Heart left ventricle (tissue), 16 donors: ENCODE data around the gene CLTB. TPM values are rescaled to one million over a fixed set of nuclear protein-coding genes. Genes with fewer than 3 reads are reported as not detected.

Experiments
- ATAC-seq, 4 donors: fragments of 200-7000 bp; cut with Tn5 transposase; one replicate each; pipeline ENCODE4 v1.9.1; 2020 to 2022; ENCODE audit warnings: moderate library complexity in 4 of 4, mild to moderate bottlenecking in 3 of 4, moderate number of reproducible peaks in 1 of 4
- DNase-seq, 5 donors: peaks; one replicate each; pipeline ENCODE4 v3.0.0-alpha.2; 2020
- H3K27ac ChIP-seq, 12 donors: fragments of 200-600 bp; sonication (generic) in 4 of 12; one replicate each; pipeline versions ENCODE4 v1.5.0 to v1.8.0; 2016 to 2022; ENCODE audit warnings: mild to moderate bottlenecking in 2 of 12
- H3K27me3 ChIP-seq, 9 donors: fragments of 200-600 bp; sonication (generic) in 2 of 9; one replicate each; pipeline versions ENCODE4 v1.5.1 to v1.8.0; 2016 to 2022; ENCODE audit warnings: mild to moderate bottlenecking in 3 of 9
- H3K36me3 ChIP-seq, 9 donors: fragments of 200-600 bp; sonication (generic) in 2 of 9; one replicate each; pipeline versions ENCODE4 v1.5.0 to v1.8.0; 2018 to 2022; ENCODE audit warnings: mild to moderate bottlenecking in 2 of 9
- H3K4me1 ChIP-seq, 12 donors: fragments of 200-600 bp; sonication (generic) in 4 of 12; one replicate each; pipeline versions ENCODE4 v1.5.0 to v1.8.0; 2016 to 2022; ENCODE audit warnings: mild to moderate bottlenecking in 3 of 12
- H3K4me3 ChIP-seq, 12 donors: fragments of 200-600 bp; sonication (generic) in 4 of 12; one replicate each; pipeline versions ENCODE4 v1.5.0 to v1.8.0; 2017 to 2022; ENCODE audit warnings: mild to moderate bottlenecking in 9 of 12, moderate library complexity in 4 of 12
- H3K9me3 ChIP-seq, 12 donors: fragments of 200-600 bp; sonication (generic) in 4 of 12; one replicate each; pipeline versions ENCODE4 v1.5.0 to v1.8.0; 2016 to 2022; ENCODE audit warnings: mild to moderate bottlenecking in 1 of 12
- POLR2A ChIP-seq, 2 donors: fragments of 450-650 bp; IDR thresholded peaks; one replicate each; pipeline ENCODE4 v1.6.1; 2017; ENCODE audit warnings: antibody characterized with exemption in 2 of 2, mild to moderate bottlenecking in 2 of 2, moderate library complexity in 2 of 2
- WGBS, 4 donors: extraction: QIAGEN DNeasy Blood & Tissue Kit in 2 of 4; methylation state at CpG; one replicate each; pipeline versions ENCODE4 v1.1.5 to v1.1.7; 2013 to 2018; 5-methylcytosine and 5-hydroxymethylcytosine counted together
- intact Hi-C, 10 donors: fragments of 100-400 bp; cut with DNase I; formaldehyde crosslinking; loops; one replicate each; pipeline versions ENCODE4 v1.11.1 to v1.14.2; 2022
- polyA plus RNA-seq, 2 donors: library from polyadenylated mRNA; stranded (reverse); fragments of 200-250 nt; gene quantifications; one replicate each; pipeline ENCODE4 v1.2.3, GENCODE V29; 2013
- total RNA-seq, 9 donors: library from RNA; depleted of rRNA in 2 of 9; stranded (reverse); fragments of >200 nt in 2 of 9; fragmentation: NEBNext Ultra II Directional in 3 of 9; extraction: Animal tissue kit (Norgen Biotek cat#: 25700) in 3 of 9; gene quantifications; one replicate each; pipeline versions ENCODE4 v1.1.0 to v1.2.4, GENCODE V29; 2016 to 2023
- TF ChIP-seq, protein P1 (sequence below), 12 donors: fragments of 200-600 bp; sonication (generic) in 4 of 12; IDR thresholded peaks; one replicate each; pipeline versions ENCODE4 v1.5.0 to v1.8.0; 2018 to 2022; ENCODE audit warnings: antibody characterized with exemption in 12 of 12, mild to moderate bottlenecking in 5 of 12
- donor health status: ischemic (EF 13 %, LVEDD 7.1; RV severe dilation, severe dysfunction).
- donor health status: healthy with polysubstance abuse.
- donor health status: DM: no; HTN: yes; CAD: no.
- donor health status: DM: no; HTN: no; CAD: no.
- donor health status: ischemic (EF 25% LVEDD 6.9; RV normal size, moderate dysfunction).
- donor health status: ischemic (EF 25% LVEDD 5.7; RV mildly dilated, moderate dysfunction).
- donor health status: healthy.
- donor health status: DM: yes; HTN: yes; CAD: no.
- donor health status: ischemic (EF 35%, LVEDD 5.7; RV mildly dilated, moderate dysfunction).
- donor health status: nonischemic (EF 11% LVEDD 7.7; RV severe dilation, severe dysfunction).
- donor health status: DM: yes; HTN: yes; CAD: no.
- donor health status: PGD.
- donor health status: ischemic (EF 29% LVEDD 5.4; RV normal size, mild dysfunction).
- donor health status: nonischemic (EF 23%, LVEDD 6.1; RV moderate dilation, normal function).

The CLTB gene
- total and polyA plus RNA-seq, 11 donors, result 185 to 464 (median 300) TPM

DNA sequence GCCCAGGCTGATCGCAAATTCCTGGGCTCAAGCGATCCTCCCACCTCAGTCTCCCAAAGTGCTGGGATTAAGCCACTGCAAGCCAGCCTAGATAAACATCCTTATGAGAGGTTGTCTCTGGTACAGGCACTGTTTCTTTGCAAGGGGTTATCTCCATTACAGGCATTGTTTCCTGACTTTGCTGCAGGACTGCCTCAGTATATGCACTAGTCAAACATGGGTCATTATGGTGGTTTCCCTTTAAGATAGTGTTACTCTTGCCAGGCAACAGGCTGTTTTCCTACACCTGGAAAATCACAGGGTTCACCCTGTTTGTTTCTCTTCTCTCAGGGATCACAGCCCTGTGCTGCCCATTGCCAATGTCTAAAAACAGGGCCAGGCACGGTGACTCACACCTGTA, 7.8 kb upstream of the CLTB start:
- no peak overlapping the region for H3K27ac ChIP-seq
- intact Hi-C loops, result no loop called here
- TF ChIP-seq POLR2A (IDR thresholded peaks at IDR 0.05), result no peak
- TF ChIP-seq, protein P1, sequence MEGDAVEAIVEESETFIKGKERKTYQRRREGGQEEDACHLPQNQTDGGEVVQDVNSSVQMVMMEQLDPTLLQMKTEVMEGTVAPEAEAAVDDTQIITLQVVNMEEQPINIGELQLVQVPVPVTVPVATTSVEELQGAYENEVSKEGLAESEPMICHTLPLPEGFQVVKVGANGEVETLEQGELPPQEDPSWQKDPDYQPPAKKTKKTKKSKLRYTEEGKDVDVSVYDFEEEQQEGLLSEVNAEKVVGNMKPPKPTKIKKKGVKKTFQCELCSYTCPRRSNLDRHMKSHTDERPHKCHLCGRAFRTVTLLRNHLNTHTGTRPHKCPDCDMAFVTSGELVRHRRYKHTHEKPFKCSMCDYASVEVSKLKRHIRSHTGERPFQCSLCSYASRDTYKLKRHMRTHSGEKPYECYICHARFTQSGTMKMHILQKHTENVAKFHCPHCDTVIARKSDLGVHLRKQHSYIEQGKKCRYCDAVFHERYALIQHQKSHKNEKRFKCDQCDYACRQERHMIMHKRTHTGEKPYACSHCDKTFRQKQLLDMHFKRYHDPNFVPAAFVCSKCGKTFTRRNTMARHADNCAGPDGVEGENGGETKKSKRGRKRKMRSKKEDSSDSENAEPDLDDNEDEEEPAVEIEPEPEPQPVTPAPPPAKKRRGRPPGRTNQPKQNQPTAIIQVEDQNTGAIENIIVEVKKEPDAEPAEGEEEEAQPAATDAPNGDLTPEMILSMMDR (IDR thresholded peaks at IDR 0.05), result no peak
- no peaks in the 10 kb centered on the region for H3K4me1 ChIP-seq
- no peaks in the 10 kb centered on the region for H3K27me3 ChIP-seq
- no peaks in the 10 kb centered on the region for H3K9me3 ChIP-seq
- H3K4me3 ChIP-seq, result no peak overlapping the region
- 69 to 78% (median 73%) methylated on average over 3 of the region's 3 CpGs for WGBS, 4 donors
- H3K36me3 ChIP-seq, result no peaks in the 10 kb centered on the region
- DNase-seq (no peak), ATAC-seq (no peak)

- H3K36me3 ChIP-seq, result no peaks in the 10 kb centered on the region
- H3K27ac ChIP-seq, result no peak overlapping the region
- intact Hi-C loops, result loop anchor here in 1 of 10 donors (2.0 kb wide), 1 partner anchor 26 kb away; no protein-coding TSS in a partner anchor
- TF ChIP-seq POLR2A (IDR thresholded peaks at IDR 0.05), result no peak
- TF ChIP-seq, protein P1 (IDR thresholded peaks at IDR 0.05), result no peak
- DNase-seq (no peak), ATAC-seq (no peak)
- 59 to 68% (median 61%) methylated on average over 2 of the region's 2 CpGs for WGBS, 4 donors
- H3K4me1 ChIP-seq, result peaks cover 0 to 8% (median 6%) of the 10 kb centered on the region in 12 donors
- no peaks in the 10 kb centered on the region for H3K9me3 ChIP-seq
- H3K27me3 ChIP-seq, result no peaks in the 10 kb centered on the region
- no peak overlapping the region for H3K4me3 ChIP-seq
Observed at GRCh38 chr5:176420972-176421544, 4.7 kb upstream of the CLTB start.

- no peak for ATAC-seq
- no peak for DNase-seq
- Histone ChIP-seq H3K27me3 (no peaks in the 10 kb centered on the region), H3K36me3 (no peaks in the 10 kb centered on the region), H3K9me3 (no peaks in the 10 kb centered on the region), H3K4me1 (peaks cover 0 to 16% (median 12%) of the 10 kb centered on the region in 12 donors), H3K4me3 (no peak overlapping the region), H3K27ac (no peak overlapping the region)
- intact Hi-C loops, result loop anchor here in 1 of 10 donors (2.0 kb wide), 1 partner anchor 27 kb away; no protein-coding TSS in a partner anchor
- TF ChIP-seq, protein P1 (IDR thresholded peaks at IDR 0.05), result no peak
- TF ChIP-seq POLR2A (IDR thresholded peaks at IDR 0.05), result no peak
- WGBS, 4 donors, result 87 to 95% (median 91%) methylated on average over 5 of the region's 5 CpGs
Observed at GRCh38 chr5:176420086-176420485, 3.7 kb upstream of the CLTB start.

DNA sequence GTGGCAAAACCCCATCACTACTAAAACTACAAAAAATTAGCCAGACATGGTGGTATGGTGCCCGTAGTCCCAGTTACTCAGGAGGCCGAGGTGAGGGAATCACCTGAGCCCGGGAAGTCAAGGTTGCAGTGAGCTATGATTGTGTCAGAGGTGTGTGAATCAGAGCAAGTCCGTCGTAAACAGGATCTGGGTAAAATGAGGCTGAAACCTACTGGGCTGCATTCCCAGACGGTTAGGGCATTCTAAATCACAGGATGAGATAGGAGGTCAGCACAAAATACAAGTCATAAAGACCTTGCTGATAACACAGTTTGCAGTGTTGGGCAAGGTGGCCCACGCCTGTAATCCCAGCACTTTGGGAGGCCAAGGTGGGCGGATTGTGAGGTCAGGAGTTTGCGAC, 1.9 kb upstream of the CLTB start:
- no peaks in the 10 kb centered on the region for H3K9me3 ChIP-seq
- no peaks in the 10 kb centered on the region for H3K36me3 ChIP-seq
- no peak overlapping the region for H3K4me3 ChIP-seq
- H3K4me1 ChIP-seq, result peaks cover 0 to 34% (median 30%) of the 10 kb centered on the region in 12 donors
- TF ChIP-seq, protein P1 (IDR thresholded peaks at IDR 0.05), result no peak
- no peak for TF ChIP-seq POLR2A (IDR thresholded peaks at IDR 0.05)
- intact Hi-C loops, result loop anchor here in 7 of 10 donors (5.0 to 10.0 kb wide), 7 partner anchors 51 to 237 kb away; partner anchors contain the start of genes CDHR2 (in 2 of the 7), RNF44 (in 2 of the 7), ARL10 (in 1 of the 7) and KIAA1191 (in 1 of the 7)
- no peak for DNase-seq
- H3K27ac ChIP-seq, result no peak overlapping the region
- no peaks in the 10 kb centered on the region for H3K27me3 ChIP-seq
- no peak for ATAC-seq
- 86 to 92% (median 88%) methylated on average over 9 of the region's 9 CpGs for WGBS, 4 donors
